Right hindlimb (tissue), 1 donor: Measurements from ENCODE around the gene ATE1.
"Not testable (repeated sequence)": the region's sequence is repeated elsewhere in the genome, so short reads cannot be mapped to it uniquely, and the experiment has no call there.

Experiments
- DNase-seq: peaks from one replicate; pipeline ENCODE4 v3.0.0-alpha.2; 2018

ATE1 gene

DNA sequence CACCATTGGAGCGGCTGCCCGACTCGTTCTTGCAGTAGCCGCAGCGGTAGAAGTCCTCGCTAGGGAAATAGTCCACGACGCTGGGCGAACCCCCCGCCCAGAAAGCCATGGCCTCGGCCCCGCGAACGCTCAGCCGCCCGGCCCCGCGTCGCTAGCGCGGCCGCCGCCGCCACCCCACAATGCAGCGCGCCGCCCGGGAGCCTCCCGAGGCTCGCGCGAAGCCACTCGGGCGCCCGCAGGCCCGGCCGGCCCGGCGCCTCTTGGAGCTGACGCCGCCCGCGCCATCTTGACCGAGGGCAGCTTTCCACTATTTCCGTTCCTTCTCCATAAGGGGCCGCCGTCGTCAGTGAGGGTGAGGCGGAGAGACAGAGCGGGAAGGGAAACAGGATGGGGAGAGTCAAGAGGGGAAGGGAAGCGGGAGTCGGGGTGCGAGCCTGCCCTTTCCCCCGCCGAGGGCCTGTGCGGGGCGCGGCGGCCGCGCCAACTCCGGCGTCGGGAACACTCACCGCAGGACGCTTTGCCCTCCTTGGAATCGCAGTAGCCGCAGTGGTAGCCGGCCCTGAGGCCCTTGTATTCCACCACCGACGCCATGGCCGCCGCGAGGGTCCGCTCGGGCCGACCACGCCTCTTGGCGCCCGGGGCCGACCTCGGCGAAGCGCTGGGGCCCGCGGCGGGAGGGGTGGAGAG lies at the start of gene ATE1:
TSS of gene ATE1 (minus strand) at position 191 of the 687 bp plus-strand sequence. CDS start at position 109, 82 bp downstream.
- peak; percentile 96 for DNase-seq

DNA sequence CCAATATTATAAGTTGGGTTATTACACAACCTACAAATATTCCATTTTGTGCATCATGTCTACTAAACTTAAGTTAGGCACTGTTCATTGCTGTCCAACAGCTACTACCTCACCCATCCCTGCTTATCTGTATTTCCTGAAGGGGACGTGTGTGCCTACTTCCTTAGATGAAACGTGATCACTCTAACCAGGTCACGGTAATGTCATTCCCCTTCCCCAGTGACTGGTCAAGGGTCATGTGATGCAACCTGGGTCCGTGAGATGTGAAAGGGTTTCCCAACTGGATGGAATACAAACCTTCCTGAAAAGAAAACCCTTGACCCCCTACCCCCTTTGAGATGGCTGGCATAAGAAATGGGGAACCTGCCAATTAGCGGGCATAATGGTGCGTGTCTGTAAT lies 48.8 kb upstream of the ATE1 start:
- DNase-seq = no peak

DNA sequence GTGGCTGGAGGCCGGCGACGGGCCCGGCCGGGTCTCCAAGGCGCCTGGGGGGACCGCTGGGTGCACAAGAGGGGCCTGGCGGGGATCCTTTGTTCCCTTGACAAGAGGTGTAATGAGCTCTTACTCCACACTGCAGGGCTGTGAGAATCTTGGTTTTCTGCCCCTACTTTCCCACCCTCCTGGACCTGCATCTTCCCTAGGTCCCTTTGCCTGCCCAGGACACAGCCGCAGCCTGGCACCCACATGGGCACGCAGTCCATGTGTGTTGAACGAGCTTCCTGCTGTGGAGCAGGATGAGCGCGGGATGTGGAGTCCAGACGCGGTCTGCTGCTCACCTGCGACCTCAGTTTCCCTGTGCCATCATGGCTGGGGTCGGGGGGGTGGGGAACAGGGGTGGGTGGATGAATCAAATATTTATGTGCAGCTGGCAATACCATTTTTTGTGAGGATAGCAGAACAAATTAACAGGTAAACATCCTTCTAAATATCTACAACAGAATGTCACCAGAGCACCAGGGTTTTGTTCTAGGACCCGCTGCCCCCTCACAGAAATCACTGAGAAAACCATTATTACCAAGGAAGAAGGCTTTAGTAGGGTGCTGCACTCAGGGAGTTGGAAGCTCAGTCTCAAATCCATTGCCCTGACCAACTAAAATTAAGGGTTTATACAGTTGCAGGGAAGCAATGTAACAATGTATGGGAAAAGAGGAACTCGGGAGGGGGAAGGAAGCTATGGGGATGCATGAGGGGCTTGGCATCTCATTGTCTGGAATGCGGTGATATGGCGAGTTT lies 47.7 kb upstream of the ATE1 start:
- DNase-seq = no peak

DNA sequence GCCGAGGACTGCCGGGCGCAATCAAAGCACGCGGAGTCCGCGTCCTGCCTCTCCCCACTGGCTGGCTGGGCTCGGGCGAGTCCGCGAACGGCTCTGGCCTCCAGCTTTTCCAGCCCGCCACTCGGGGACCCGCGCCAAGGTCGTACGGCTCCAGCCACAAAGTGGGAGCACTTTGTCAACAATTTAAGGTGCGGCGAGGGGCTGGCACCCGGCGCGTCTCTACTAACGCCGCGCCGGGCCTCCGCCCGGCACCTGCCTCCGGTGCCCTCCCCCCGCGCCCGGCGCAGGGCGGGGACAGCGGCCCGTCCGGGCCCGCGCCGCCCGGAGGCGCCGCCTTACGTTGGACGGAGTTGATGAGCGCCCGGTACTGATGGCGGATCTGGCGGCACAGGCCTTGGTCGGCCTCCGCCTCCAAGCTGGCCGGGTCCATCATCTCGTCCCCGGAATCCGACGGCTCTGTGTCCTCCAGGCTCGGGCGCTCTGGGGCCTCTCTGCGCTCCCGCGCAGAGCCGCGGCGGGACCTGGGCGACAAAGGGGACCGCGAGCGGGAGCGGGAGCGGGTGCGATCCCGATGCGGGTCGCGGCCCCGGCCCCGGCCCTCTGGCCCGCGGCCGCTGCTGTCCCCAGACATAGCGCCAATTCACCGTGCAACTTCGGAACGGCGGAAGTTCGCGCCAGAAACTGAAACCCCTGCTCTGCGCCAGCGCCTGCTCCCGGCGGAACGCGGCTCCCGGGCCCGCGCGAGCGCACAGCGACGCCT lies 46.9 kb upstream of the ATE1 start, which contains the start of gene NSMCE4A:
TSS of gene NSMCE4A (minus strand) at position 683 of the 760 bp plus-strand sequence. CDS start at position 631, 52 bp downstream.
- DNase-seq = peak; percentile 85

DNA sequence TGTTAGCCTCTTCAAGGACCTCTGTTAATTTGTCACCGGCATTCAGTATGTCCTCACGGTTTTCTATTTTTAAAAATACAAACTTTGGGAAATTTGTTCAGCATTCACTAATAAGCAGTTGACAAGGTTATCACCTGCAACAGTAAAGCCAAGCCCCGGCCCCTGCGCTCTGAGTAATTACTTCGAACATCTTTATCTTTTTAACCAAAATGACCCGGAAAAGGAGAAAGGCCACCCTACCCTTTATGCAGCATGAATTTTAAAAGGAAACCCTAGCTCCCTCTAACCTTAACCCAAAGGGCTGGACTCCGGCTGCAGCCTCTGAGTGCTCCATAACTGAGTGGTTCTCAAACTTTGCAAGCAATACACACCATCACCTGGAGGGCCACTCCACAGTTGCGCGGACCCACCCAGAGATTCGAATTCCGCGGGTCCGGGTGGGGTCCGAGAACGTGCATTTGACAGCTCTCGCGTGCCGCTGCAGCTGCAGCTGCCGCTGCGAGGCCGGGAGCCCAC lies 46.2 kb upstream of the ATE1 start:
- DNase-seq = no peak

DNA sequence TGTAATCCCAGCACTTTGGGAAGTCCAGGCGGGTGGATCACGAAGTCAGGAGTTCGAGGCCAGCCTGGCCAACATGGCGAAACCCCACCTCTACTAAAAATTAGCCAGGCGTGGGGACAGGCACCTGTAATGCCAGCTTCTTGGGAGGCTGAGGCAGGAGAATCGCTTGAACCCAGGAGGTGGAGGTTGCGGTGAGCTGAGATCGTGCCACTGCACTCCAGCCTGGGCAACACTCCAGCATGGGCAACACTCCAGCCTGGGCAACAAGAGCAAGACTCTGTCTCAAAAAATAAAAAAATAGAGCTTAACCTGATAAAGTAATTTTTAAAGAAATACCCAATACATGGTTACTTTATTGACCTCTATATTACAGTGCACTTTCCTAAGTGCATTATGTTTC lies 41.3 kb upstream of the ATE1 start:
- DNase-seq = not testable (repeated sequence)

DNA sequence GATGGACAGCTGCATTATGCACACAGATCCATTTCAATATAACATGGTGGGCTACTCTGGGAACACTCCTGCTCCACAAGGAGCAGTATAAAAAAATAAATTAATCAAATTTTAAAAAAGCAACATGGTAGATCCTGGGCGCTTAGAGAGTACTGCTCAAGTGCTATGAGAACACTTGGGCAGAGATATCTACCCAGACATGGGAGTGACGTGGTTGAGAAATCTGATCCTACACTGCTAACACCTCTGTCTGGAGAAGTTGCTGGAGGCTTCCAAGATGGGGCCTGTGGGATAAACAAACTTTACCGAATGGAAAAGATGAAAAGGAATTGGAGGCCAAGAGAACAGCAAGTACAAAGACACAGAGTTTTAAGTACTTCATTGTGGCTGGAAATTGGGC lies 38.2 kb upstream of the ATE1 start:
- no peak for DNase-seq

DNA sequence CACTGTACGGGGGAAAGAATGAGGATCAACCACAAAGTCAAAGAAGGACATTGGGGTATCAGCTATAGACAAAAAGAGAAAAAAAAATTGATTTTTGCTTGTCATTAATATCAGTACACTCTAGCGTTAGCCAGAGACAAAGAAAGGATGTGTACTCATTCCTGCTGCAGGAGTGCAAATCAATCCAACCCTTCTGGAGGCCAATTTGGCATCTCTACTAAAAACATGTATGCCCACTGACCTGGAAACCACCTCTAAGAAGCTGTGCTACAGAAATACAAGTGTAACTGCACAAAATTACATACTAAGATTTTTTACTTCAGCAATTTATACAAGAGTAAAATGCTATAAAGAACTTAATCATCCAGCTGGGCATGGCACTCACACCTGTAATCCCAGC lies 33.6 kb upstream of the ATE1 start:
- DNase-seq = no peak

DNA sequence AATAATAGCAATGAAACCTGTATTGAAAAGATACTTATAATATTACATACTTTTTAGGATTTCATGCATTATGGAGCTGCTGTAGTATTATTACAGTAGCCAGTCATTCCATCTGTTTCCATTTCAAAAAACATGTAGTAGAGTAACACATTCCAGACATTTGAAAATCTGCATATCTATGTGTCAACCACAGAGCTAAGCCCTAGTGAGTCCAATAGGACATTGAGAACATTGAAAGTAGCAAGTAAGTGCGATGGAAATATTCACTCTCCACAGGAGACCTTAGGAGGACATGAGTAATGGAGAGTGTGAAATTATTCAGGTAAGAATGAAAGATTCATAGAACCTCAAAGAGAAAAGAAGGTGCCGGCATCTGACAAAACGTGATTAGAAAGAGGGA lies 31.8 kb upstream of the ATE1 start:
- no peak for DNase-seq

DNA sequence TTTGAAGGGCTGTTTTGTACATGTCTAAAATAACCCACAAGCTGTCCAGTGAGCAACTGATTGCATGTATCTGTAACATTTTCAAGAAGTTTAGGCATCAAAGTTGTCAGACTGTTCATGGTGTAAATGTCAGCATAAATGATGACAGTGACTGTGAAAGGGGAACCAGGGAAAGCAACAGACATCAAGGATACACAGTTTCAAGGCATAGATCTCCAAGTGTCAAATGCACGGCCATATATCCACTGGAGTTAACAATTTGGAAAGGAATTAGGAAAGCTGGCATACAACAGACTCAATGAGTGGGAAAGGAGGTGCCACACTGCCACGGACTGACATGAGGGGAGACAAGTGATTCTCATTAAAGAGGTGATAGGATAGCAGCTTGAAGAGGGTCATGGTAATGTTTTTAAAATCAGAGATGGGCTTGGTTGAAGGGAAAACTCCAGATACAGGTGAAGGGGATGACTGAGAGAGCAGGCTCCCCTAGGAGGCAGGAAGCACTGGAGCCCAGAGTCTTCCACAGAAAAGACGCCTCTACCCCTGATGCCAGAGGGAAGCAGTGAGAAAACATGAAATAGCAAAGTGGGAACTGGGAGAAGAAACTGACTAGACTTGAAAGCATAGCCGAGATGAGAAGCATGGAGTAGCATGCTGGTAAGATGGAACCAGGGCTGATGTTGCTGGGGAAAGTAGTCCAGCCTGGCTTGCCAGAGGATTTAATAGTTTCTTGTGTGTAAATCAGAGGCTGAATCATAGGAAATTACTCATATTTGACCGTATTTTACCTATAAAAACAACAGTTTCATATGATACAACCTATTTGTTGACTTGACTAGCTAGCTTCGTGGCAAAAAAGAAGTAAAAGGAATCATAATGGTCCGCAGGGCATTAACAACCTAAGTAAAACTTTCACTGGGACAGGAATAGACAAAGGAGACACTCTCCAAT lies 28.6 kb upstream of the ATE1 start:
- no peak for DNase-seq

DNA sequence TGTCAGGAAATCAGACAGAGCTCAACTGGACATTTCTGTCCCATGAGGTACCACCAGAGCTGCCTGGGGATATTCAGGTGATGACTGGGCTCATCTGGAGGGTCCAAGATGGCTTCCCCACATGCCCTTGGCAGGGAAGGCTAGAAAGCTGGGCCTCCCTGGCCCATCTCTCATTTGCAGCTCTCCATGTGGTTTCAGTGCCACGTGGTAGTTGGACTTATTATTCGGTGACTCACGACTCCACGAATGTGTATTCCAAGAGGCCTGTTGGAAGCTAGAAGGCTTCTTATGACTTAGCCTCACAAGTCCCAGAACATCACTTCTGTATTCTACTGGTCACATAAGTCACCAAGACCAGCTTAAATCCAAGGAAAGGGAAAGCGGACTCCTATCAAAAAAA lies 24.4 kb upstream of the ATE1 start:
- no peak for DNase-seq

DNA sequence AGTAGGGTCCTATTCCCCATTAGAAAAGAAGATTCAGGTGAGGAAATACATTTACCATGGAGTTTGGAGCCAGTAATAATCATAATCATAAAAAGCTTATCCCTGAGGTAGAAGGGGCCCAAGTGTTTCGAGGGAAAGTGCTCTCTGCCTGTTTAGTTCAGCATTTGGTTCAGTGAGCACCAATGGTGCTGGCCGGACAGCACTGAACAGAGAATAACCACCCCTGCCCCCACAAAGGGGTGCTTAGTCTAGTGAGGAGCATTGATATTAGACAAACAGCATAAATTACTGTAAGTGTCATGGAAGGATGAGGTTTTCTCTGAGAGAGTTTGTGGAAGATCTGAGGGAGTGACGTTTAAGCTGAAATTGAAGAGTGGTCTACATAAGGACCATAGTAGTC lies 21.6 kb upstream of the ATE1 start:
- no peak for DNase-seq

DNA sequence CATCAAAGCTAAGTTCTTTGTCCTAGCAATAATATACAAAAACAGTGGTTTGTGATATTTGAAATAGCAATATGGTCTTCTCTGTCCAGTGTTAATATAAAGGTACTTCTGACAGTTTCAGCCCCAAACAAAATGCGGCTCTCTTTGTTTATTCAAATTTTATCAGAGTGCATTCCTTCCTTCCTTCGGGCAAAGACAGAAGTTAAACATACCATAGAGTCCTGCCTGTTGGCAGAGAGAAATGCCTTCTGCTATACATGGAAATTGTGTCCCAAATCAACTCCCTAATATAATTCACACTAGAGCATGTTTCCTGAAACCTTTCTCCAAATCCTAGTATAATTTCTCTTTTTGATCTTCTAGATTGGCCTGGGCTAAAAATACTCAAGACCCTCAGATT lies 21.2 kb upstream of the ATE1 start:
- no peak for DNase-seq

DNA sequence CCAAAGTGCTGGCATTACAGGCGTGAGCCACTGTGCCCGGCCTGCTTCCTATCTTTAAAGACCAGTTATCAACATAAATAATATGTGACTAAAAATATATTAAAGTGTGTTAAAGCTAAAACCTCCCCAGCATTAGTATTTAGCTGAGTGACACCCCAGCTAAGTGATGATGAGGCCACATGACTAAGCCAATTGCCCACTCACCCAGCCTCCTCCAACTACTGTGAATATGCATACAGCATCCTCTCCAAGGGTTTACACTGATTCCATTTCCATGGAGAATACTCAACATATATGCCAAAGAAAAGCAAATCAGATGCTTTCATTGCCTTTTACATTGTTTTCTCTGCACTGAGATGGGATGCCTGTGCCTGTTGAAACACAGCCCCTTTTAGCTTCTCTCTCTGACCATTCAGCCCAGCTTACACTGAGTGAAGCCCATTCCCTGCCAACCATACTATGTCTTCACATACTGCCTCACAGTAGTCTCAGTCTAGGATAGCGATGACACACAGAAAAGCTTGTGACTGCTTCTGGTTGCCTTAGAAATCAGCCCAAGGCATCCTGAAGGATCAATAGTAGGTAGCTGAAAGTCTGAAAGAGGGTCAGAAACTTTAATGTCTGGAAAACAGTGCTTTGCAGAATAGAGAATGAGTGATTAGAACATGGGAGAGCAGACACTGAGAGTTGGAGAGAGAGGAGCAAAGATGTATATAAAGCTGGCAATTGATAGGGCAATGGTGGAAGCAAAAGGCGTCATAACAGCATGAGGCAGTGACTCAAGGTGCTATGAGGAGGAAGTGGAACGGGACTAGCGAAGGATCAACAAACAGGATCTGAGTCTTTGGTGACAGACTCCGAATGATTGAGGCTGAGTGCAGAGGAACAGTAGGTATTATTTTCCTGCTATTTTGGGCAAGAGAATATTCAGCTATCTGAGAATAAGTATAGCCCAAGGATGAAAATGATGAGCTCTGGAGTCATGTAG lies 19.8 kb upstream of the ATE1 start:
- no peak for DNase-seq

DNA sequence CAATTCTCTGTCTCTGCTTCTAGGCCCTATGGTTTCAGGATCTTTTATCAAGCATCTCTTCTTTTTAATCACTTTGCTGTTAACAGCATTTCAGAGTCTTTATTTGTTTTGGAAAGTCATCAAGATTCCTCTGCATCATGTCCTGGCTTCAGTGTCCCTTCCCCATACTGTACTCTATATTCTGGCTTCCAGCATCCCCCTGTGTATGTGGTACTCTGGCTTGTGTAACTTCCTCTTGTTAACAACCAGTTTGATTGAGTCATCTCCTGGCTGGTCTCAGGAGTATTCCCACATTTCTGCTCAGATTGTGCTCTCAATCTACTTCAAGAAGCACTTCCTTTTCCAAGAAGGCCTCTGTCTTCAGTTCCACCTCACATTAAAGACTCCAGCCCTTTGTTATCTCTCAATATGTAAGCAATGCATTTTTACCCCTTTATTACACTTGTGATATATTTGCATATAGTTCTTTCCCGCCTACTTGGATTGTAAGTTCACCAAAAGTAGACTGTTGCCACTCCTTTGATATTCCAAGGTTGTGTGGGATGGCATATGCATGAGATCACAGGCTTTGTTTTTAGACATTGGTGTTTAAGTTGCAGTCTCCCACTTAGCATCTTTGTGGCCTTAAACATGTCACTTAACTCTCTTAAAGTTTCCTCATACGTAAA lies 15.1 kb upstream of the ATE1 start:
- peak; percentile 38 for DNase-seq

DNA sequence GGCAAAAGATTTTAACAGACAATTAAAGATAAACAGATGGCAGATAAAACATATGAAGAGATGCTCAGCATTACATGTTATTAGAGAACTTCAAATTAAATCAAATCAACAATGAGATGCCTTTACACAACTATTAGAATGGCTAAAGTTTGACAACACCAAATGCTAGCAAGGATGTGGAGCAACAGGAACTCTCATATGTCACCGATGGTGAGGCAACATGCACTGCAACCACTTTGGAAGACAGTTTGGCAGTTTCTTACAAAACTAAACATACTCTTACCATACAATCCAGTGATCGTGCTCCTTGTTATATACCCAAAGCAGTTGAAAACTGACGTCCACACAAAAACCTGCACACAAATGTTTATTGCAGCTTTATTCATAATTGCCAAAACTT lies 13.7 kb upstream of the ATE1 start:
- no peak for DNase-seq

DNA sequence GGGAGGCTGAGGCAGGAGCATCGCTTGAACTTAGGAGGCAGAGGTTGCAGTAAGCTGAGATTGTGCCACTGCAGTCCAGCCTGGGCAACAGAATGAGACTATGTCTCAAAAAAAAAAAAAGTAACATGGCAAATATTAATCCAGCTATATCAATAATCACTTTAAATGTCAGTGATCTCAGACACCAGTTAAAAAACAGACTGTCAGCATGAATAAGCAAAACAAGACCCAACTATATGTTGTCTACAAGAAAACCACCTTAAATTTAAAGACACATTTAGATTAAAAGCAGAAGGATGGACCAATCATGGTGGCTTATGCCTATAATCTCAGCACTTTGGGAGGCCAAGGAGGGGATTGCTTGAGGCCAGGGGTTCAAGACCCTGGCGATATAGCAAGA lies 8.5 kb upstream of the ATE1 start:
- no peak for DNase-seq

DNA sequence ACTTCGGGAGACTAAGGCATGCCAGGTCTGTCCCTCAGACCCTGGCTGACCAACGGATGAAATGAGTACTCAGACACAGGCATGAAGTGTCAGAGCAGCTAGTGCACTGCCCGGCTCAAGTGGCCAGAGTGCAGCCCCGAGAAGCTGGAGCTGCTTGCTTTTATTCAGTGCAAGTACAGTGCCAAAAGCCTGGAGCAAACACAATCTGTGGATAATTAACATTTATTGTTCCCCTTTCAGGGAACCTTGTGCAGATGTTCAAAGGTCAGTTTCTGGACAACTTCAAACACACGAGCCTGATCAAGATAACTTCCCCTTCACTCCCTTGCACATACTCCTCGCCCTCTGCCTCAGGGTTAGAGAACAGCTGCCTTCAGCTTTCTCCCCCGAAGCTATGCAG lies 7.9 kb upstream of the ATE1 start:
- DNase-seq = no peak

DNA sequence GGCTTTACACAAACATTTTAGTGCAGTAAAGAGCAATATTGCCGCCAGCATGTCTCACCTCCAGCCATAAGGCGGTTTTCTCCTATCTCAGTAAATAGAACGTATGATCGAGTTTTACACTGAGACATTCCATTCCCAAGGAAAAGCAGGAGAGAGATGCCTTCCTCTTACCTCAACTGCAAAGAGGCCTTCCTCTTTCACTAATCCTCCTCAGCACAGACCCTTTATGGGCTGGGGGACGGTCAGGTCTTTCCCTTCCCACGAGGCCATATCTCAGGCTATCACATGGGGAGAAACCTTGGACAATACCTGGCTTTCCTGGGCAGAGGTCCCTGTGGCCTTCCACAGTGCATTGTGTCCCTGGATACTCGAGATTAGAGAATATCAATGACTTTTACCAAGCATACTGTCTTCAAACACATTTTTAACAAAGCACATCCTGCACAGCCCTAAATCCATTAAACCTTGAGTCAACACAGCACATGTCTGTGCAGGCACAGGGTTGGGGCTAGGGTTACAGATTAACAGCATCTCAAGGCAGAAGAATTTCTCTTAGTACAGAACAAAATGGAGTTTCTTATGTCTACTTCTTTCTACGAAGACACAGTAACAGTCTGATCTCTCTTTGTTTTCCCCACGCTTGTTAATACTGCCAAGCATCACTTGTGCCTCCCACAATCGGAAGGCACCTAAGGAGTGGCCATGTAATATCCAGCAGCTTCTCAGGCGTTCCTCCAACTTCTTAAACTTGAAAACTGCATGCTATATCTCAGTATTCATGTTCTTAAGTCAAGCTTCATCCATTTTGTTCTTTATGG lies 2.6 kb upstream of the ATE1 start:
- DNase-seq = not testable (repeated sequence)
